HepG2 (cell line): ENCODE data around the gene SIN3A. TPM values are rescaled to one million over a fixed set of nuclear protein-coding genes. Genes with fewer than 3 reads are reported as not detected.

Source experiments
- CC2D1A ChIP-seq: sonication (generic); formaldehyde crosslinking; IDR thresholded peaks from 2 replicates; pipeline ENCODE4 v1.8.1; 2023; ENCODE audit warnings: mild to moderate bottlenecking, missing genetic modification reagents
- CHD2 ChIP-seq: IDR thresholded peaks from 2 replicates; pipeline ENCODE4 v1.6.1; 2011; ENCODE audit warnings: low read depth, low read length, improper control_type of control experiment
- KAT2B ChIP-seq: fragments of 150-350 bp; IDR thresholded peaks from 2 replicates; pipeline ENCODE4 v1.6.1; 2014; ENCODE audit warnings: low read depth, low read length, borderline replicate concordance
- NFYC ChIP-seq: IDR thresholded peaks from 2 replicates; pipeline ENCODE4 v1.6.1; 2016; ENCODE audit warnings: missing genetic modification reagents, missing compliant biosample characterization
- TARDBP ChIP-seq: sonication (generic); formaldehyde crosslinking; IDR thresholded peaks from 2 replicates; pipeline ENCODE4 v1.8.0; 2022; ENCODE audit warnings: mild to moderate bottlenecking, missing genetic modification reagents
- ZKSCAN8 ChIP-seq: IDR thresholded peaks from 2 replicates; pipeline ENCODE4 v1.6.1; 2016; ENCODE audit warnings: borderline replicate concordance, missing genetic modification reagents, missing compliant biosample characterization
- ZNF17 ChIP-seq: sonication (generic); formaldehyde crosslinking; IDR thresholded peaks from 2 replicates; pipeline ENCODE4 v1.5.0; 2020; ENCODE audit warnings: mild to moderate bottlenecking, missing genetic modification reagents
- ZNF550 ChIP-seq: sonication (generic); formaldehyde crosslinking; IDR thresholded peaks from 2 replicates; pipeline ENCODE4 v1.4.0; 2020; ENCODE audit warnings: mild to moderate bottlenecking, missing genetic modification reagents, borderline replicate concordance
- ZNF7 ChIP-seq: IDR thresholded peaks from 2 replicates; pipeline ENCODE4 v1.6.1; 2016; ENCODE audit warnings: missing biosample characterization, missing genetic modification reagents
- ZNF816 ChIP-seq: sonication (generic); formaldehyde crosslinking; IDR thresholded peaks from 2 replicates; pipeline ENCODE4 v1.8.0; 2022; ENCODE audit warnings: missing genetic modification reagents, mild to moderate bottlenecking, borderline replicate concordance
- polyA plus RNA-seq, 8 experiments: library from polyadenylated mRNA; depleted of rRNA in 3 of 8; stranded (reverse) in 7 of 8; unstranded in 1 of 8; fragments of >200 nt; fragmentation: Illumina TruSeq in 4 of 8; extraction: Trizol in 4 of 8; gene quantifications; 2 replicates each; pipeline versions ENCODE4 v1.2.1 to v1.2.3, GENCODE V29; 2011 to 2016; ENCODE audit warnings: low read depth in 4 of 8, missing spikeins in 1 of 8, mixed read lengths in 1 of 8; ENCODE audit not compliant: insufficient read depth in 1 of 8
- total RNA-seq, 5 experiments: library from RNA; depleted of rRNA; stranded (reverse); fragments of >200 nt; fragmentation: Illumina TruSeq; extraction: Trizol; gene quantifications; 2 replicates each; pipeline ENCODE4 v1.2.3, GENCODE V29; 2016; ENCODE audit warnings: low read depth in 1 of 5
- TF ChIP-seq, protein P1 (sequence below): sonication (generic); formaldehyde crosslinking; IDR thresholded peaks from 2 replicates; pipeline ENCODE4 v1.5.0; 2020; ENCODE audit warnings: missing genetic modification reagents
- TF ChIP-seq, protein P2 (sequence below): sonication (generic); formaldehyde crosslinking; IDR thresholded peaks from 2 replicates; pipeline ENCODE4 v1.9.0; 2021; ENCODE audit warnings: mild to moderate bottlenecking, missing genetic modification reagents
- TF ChIP-seq, protein P3 (sequence below): sonication (generic); formaldehyde crosslinking; conservative IDR thresholded peaks from 2 replicates; pipeline ENCODE4 v1.8.1; 2023; ENCODE audit warnings: missing genetic modification reagents
- TF ChIP-seq, protein P4 (sequence below): sonication (generic); formaldehyde crosslinking; IDR thresholded peaks from 2 replicates; pipeline ENCODE4 v1.4.0; 2020; ENCODE audit warnings: mild to moderate bottlenecking, missing genetic modification reagents
- TF ChIP-seq, protein P5 (sequence below): sonication (generic); formaldehyde crosslinking; conservative IDR thresholded peaks from 2 replicates; pipeline ENCODE4 v1.4.0; 2020; ENCODE audit warnings: missing genetic modification reagents

SIN3A gene
- total and polyA plus RNA-seq, 2 of the 13 experiments (the other 11 are each of a cell fraction or from before 2014, with no cell fraction given), result 16.1 to 28.1 TPM

DNA sequence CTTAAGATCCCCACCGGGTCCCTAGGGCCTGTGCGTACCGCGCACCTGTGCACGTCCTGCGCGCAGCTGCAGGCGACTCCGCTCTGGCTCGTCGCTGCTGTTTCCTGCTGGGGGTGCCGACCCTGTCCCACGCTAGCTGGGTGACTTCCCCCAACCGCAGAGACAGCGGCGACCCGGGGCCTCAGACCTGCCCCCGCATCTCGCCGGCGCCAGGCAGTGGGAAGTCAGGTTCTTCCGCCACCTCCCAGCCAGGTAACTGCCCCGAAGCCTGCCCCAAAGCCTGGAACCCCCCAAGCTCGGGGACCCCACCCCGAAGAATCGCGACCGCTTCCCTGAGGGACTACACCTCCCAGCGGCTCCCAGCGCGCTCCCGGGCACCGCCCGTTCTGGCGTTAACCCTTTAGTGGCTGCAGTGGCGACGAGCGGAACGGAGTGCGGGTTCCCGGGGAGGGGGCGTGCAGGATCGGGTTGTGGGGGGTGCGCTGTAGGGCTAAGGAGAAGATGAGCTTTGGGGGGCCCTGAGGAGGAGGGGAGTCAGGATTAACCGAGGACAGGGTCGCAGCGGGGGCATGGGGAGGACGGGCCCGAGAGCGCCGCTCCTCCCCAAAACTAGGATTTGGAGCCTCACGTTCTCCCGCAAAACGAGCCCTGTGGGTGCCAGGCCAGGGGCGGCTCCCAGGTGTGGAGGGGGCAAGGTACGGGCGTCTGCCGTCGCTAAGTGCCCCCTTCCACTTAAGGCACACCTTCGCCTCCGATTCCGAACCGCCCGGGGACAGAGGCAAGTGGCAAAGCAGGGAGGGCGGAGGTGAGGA is 104.1 kb downstream of the SIN3A start (continued):
- TF ChIP-seq, protein P1, sequence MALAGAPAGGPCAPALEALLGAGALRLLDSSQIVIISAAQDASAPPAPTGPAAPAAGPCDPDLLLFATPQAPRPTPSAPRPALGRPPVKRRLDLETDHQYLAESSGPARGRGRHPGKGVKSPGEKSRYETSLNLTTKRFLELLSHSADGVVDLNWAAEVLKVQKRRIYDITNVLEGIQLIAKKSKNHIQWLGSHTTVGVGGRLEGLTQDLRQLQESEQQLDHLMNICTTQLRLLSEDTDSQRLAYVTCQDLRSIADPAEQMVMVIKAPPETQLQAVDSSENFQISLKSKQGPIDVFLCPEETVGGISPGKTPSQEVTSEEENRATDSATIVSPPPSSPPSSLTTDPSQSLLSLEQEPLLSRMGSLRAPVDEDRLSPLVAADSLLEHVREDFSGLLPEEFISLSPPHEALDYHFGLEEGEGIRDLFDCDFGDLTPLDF (CRISPR knock-in tag), result peak; percentile 52; the same call in 1 of the 2 replicates
- TF ChIP-seq NFYC (CRISPR knock-in tag) (no peak), ZNF816 (CRISPR knock-in tag) (no peak), ZKSCAN8 (CRISPR knock-in tag) (0 out of 2 replicates have a peak, but pooled peaks have one; percentile 12), KAT2B (no peak), CHD2 (0 out of 2 replicates have a peak, but pooled peaks have one; percentile 24), TARDBP (CRISPR knock-in tag) (peak; percentile 76), ZNF550 (no peak), CC2D1A (CRISPR knock-in tag) (no peak), ZNF7 (CRISPR knock-in tag) (no peak), ZNF17 (CRISPR knock-in tag) (no peak)
- TF ChIP-seq, protein P2, sequence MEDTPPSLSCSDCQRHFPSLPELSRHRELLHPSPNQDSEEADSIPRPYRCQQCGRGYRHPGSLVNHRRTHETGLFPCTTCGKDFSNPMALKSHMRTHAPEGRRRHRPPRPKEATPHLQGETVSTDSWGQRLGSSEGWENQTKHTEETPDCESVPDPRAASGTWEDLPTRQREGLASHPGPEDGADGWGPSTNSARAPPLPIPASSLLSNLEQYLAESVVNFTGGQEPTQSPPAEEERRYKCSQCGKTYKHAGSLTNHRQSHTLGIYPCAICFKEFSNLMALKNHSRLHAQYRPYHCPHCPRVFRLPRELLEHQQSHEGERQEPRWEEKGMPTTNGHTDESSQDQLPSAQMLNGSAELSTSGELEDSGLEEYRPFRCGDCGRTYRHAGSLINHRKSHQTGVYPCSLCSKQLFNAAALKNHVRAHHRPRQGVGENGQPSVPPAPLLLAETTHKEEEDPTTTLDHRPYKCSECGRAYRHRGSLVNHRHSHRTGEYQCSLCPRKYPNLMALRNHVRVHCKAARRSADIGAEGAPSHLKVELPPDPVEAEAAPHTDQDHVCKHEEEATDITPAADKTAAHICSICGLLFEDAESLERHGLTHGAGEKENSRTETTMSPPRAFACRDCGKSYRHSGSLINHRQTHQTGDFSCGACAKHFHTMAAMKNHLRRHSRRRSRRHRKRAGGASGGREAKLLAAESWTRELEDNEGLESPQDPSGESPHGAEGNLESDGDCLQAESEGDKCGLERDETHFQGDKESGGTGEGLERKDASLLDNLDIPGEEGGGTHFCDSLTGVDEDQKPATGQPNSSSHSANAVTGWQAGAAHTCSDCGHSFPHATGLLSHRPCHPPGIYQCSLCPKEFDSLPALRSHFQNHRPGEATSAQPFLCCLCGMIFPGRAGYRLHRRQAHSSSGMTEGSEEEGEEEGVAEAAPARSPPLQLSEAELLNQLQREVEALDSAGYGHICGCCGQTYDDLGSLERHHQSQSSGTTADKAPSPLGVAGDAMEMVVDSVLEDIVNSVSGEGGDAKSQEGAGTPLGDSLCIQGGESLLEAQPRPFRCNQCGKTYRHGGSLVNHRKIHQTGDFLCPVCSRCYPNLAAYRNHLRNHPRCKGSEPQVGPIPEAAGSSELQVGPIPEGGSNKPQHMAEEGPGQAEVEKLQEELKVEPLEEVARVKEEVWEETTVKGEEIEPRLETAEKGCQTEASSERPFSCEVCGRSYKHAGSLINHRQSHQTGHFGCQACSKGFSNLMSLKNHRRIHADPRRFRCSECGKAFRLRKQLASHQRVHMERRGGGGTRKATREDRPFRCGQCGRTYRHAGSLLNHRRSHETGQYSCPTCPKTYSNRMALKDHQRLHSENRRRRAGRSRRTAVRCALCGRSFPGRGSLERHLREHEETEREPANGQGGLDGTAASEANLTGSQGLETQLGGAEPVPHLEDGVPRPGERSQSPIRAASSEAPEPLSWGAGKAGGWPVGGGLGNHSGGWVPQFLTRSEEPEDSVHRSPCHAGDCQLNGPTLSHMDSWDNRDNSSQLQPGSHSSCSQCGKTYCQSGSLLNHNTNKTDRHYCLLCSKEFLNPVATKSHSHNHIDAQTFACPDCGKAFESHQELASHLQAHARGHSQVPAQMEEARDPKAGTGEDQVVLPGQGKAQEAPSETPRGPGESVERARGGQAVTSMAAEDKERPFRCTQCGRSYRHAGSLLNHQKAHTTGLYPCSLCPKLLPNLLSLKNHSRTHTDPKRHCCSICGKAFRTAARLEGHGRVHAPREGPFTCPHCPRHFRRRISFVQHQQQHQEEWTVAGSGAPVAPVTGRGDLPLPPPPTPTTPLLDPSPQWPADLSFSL (CRISPR knock-in tag), result 0 out of 2 replicates have a peak, but pooled peaks have one; percentile 18
- TF ChIP-seq, protein P3, sequence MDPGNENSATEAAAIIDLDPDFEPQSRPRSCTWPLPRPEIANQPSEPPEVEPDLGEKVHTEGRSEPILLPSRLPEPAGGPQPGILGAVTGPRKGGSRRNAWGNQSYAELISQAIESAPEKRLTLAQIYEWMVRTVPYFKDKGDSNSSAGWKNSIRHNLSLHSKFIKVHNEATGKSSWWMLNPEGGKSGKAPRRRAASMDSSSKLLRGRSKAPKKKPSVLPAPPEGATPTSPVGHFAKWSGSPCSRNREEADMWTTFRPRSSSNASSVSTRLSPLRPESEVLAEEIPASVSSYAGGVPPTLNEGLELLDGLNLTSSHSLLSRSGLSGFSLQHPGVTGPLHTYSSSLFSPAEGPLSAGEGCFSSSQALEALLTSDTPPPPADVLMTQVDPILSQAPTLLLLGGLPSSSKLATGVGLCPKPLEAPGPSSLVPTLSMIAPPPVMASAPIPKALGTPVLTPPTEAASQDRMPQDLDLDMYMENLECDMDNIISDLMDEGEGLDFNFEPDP (CRISPR knock-in tag), result no peak
- TF ChIP-seq, protein P4, sequence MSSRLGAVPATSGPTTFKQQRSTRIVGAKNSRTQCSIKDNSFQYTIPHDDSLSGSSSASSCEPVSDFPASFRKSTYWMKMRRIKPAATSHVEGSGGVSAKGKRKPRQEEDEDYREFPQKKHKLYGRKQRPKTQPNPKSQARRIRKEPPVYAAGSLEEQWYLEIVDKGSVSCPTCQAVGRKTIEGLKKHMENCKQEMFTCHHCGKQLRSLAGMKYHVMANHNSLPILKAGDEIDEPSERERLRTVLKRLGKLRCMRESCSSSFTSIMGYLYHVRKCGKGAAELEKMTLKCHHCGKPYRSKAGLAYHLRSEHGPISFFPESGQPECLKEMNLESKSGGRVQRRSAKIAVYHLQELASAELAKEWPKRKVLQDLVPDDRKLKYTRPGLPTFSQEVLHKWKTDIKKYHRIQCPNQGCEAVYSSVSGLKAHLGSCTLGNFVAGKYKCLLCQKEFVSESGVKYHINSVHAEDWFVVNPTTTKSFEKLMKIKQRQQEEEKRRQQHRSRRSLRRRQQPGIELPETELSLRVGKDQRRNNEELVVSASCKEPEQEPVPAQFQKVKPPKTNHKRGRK (CRISPR knock-in tag), result no peak
- TF ChIP-seq, protein P5, sequence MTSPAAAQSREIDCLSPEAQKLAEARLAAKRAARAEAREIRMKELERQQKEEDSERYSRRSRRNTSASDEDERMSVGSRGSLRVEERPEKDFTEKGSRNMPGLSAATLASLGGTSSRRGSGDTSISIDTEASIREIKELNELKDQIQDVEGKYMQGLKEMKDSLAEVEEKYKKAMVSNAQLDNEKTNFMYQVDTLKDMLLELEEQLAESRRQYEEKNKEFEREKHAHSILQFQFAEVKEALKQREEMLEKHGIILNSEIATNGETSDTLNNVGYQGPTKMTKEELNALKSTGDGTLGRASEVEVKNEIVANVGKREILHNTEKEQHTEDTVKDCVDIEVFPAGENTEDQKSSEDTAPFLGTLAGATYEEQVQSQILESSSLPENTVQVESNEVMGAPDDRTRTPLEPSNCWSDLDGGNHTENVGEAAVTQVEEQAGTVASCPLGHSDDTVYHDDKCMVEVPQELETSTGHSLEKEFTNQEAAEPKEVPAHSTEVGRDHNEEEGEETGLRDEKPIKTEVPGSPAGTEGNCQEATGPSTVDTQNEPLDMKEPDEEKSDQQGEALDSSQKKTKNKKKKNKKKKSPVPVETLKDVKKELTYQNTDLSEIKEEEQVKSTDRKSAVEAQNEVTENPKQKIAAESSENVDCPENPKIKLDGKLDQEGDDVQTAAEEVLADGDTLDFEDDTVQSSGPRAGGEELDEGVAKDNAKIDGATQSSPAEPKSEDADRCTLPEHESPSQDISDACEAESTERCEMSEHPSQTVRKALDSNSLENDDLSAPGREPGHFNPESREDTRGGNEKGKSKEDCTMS (CRISPR knock-in tag), result no peak
